ENCODE data around the gene BAIAP2.

Gene BAIAP2

DNA sequence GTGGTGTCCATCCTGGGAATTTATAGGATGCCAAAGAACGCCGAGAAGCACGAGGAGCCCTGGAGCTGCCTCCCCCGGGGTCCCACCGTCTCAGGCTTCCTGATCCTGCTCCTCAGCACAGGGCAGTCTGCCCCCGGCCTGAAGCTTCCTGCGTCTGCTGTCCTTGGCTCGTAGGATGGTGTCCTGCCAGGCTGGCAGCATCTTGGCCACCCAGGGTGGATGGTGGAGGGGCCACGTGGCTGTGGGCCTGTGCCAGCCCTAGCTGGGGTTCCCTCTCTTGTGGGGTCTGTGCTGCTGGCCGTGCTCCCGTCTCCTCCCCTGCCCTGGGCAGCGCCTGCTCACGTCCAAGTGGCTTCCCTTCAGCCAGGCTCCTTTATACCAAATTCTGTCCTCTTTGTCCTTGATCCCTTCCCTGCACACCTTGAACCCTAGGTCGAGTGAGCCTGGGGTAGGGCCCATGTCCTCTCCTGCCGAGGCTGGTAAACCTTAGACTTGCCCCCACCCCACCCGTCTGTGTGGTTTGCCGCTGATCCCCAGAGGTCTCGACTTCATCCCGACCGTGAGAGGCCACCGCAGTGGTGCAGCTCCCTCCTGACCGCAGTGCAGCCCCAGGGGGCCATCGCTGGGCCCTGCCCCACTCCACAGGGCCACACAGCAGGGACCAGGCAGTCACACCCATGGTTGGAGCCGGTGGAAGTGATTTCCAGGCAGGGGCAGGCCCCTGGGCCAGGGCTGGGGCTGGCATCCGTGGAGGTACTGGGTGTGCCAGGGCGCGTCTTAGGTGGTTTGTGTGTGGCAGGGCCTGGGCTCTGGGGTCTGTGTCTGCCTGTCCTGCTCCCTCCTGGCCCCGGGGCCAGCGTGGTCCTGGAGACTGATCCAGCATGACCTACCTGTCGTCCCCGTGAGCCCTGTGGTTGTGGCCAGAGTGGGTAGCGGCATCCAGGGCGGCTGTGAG is 46.5 kb downstream of the BAIAP2 start:
- H3K4me2 ChIP-seq (ENCODE audit: low read depth, low read length, poor library complexity, severe bottlenecking) = no peak overlapping the region

DNA sequence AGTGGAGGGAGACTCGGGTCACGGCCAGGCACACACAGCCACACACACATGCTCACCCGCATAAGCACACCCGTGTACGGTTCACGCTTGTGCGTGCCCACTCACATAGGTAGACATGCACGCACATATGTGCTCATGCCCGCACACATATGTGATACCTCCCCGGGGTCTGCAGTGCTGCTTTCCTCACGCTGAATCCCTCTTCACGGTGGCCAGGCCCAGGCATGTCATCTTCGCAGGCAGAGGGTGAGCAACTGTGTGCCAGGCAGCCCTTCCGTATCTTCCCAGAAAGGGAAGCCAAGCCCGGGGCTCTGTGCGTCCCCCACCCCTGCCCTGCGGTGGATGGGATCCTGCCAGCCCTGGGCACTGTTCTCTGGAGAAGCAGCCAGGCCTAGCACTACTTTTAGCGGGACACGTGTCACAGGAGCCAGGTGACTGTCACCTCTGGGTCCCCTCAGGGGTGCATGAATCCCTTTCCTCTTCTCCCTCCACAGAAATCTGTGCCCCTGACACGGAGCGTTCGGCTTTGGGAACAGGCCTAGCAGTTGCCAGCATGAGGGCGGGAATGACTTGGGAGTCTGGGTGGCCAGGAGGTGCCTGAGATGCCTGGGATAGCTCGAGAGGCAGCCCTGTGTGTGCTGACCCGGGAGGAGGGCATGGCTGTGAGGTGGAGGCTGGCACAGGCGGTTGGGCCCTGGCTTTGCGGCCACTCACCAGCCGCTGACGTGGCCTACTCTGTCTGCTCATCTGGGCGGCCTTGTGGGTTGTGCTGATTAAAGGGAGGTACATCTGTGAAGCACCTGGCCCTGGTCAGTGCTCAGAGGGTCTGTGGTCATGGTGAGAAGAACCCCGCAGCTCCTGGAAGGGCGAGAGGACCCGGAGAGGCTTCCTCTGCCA is 47.5 kb downstream of the BAIAP2 start:
- H3K79me2 ChIP-seq (ENCODE audit: insufficient read depth, low read length) = no peaks in the 10 kb centered on the region
- H3F3A ChIP-seq (ENCODE audit: insufficient read depth) = no peaks in the 10 kb centered on the region
- H3K9me2 ChIP-seq (replicated peaks; ENCODE audit: insufficient read depth, low read length) = no peaks in the 10 kb centered on the region
- TF ChIP-seq EZH2phosphoT487 (conservative IDR thresholded peaks at IDR 0.05; ENCODE audit: low read length) = no peak
- TF ChIP-seq, protein P1, sequence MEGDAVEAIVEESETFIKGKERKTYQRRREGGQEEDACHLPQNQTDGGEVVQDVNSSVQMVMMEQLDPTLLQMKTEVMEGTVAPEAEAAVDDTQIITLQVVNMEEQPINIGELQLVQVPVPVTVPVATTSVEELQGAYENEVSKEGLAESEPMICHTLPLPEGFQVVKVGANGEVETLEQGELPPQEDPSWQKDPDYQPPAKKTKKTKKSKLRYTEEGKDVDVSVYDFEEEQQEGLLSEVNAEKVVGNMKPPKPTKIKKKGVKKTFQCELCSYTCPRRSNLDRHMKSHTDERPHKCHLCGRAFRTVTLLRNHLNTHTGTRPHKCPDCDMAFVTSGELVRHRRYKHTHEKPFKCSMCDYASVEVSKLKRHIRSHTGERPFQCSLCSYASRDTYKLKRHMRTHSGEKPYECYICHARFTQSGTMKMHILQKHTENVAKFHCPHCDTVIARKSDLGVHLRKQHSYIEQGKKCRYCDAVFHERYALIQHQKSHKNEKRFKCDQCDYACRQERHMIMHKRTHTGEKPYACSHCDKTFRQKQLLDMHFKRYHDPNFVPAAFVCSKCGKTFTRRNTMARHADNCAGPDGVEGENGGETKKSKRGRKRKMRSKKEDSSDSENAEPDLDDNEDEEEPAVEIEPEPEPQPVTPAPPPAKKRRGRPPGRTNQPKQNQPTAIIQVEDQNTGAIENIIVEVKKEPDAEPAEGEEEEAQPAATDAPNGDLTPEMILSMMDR (IDR thresholded peaks at IDR 0.05; ENCODE audit: insufficient read depth, low read length, poor library complexity, severe bottlenecking) = no peak
- H2AFZ ChIP-seq (ENCODE audit: low read depth, low read length, severe bottlenecking) = no peak overlapping the region
- no peaks in the 10 kb centered on the region for H3K9me3 ChIP-seq (ENCODE audit: insufficient read depth, low read length)
- no peak overlapping the region for H3K9ac ChIP-seq (ENCODE audit: low read length)
- H3K27ac ChIP-seq (ENCODE audit: low read depth, low read length) = no peak overlapping the region
- no peaks in the 10 kb centered on the region for H3K36me3 ChIP-seq (ENCODE audit: low read length)
- no peak overlapping the region for H3K4me3 ChIP-seq (ENCODE audit: insufficient read depth, low read length, poor library complexity, severe bottlenecking)
- H4K20me1 ChIP-seq (ENCODE audit: low read depth, low read length) = no peaks in the 10 kb centered on the region
- H3K27me3 ChIP-seq (ENCODE audit: low read length) = no peaks in the 10 kb centered on the region
- H3K4me2 ChIP-seq (ENCODE audit: low read depth, low read length, poor library complexity, severe bottlenecking) = no peak overlapping the region

More for the DNA sequence above, 46.5 kb downstream of the BAIAP2 start:
- H3K36me3 ChIP-seq (ENCODE audit: low read length) = no peaks in the 10 kb centered on the region
- H2AFZ ChIP-seq (ENCODE audit: low read depth, low read length, severe bottlenecking) = no peak overlapping the region
- no peaks in the 10 kb centered on the region for H3K9me3 ChIP-seq (ENCODE audit: insufficient read depth, low read length)
- H3K4me3 ChIP-seq (ENCODE audit: insufficient read depth, low read length, poor library complexity, severe bottlenecking) = no peak overlapping the region
- no peaks in the 10 kb centered on the region for H3K79me2 ChIP-seq (ENCODE audit: insufficient read depth, low read length)
- no peaks in the 10 kb centered on the region for H4K20me1 ChIP-seq (ENCODE audit: low read depth, low read length)
- H3F3A ChIP-seq (ENCODE audit: insufficient read depth) = no peaks in the 10 kb centered on the region
- H3K27ac ChIP-seq (ENCODE audit: low read depth, low read length) = no peak overlapping the region
- H3K27me3 ChIP-seq (ENCODE audit: low read length) = no peaks in the 10 kb centered on the region
- no peak for TF ChIP-seq EZH2phosphoT487 (conservative IDR thresholded peaks at IDR 0.05; ENCODE audit: low read length)
- TF ChIP-seq, protein P1 (IDR thresholded peaks at IDR 0.05; ENCODE audit: insufficient read depth, low read length, poor library complexity, severe bottlenecking) = no peak
- H3K9me2 ChIP-seq (replicated peaks; ENCODE audit: insufficient read depth, low read length) = no peaks in the 10 kb centered on the region
- no peak overlapping the region for H3K9ac ChIP-seq (ENCODE audit: low read length)

- Histone ChIP-seq H3K4me2 (ENCODE audit: low read depth, low read length, poor library complexity, severe bottlenecking) (no peak overlapping the region), H3K9me3 (ENCODE audit: insufficient read depth, low read length) (no peaks in the 10 kb centered on the region), H3K36me3 (ENCODE audit: low read length) (no peaks in the 10 kb centered on the region)
These were observed 48.3 kb downstream of the BAIAP2 start for GRCh38 chr17:81083125-81083765.

More at GRCh38 chr17:81083125-81083765, 48.3 kb downstream of the BAIAP2 start:
- H3K4me3 ChIP-seq (ENCODE audit: insufficient read depth, low read length, poor library complexity, severe bottlenecking) = no peak overlapping the region
- H3K79me2 ChIP-seq (ENCODE audit: insufficient read depth, low read length) = no peaks in the 10 kb centered on the region
- no peak overlapping the region for H3K9ac ChIP-seq (ENCODE audit: low read length)
- TF ChIP-seq, protein P1 (IDR thresholded peaks at IDR 0.05; ENCODE audit: insufficient read depth, low read length, poor library complexity, severe bottlenecking) = no peak
- no peak for TF ChIP-seq EZH2phosphoT487 (conservative IDR thresholded peaks at IDR 0.05; ENCODE audit: low read length)
- no peaks in the 10 kb centered on the region for H3K27me3 ChIP-seq (ENCODE audit: low read length)
- H3K27ac ChIP-seq (ENCODE audit: low read depth, low read length) = no peak overlapping the region
- no peaks in the 10 kb centered on the region for H3F3A ChIP-seq (ENCODE audit: insufficient read depth)
- no peaks in the 10 kb centered on the region for H4K20me1 ChIP-seq (ENCODE audit: low read depth, low read length)
- H3K9me2 ChIP-seq (replicated peaks; ENCODE audit: insufficient read depth, low read length) = no peaks in the 10 kb centered on the region
- H2AFZ ChIP-seq (ENCODE audit: low read depth, low read length, severe bottlenecking) = no peak overlapping the region

Measured in SU-DHL-6 (cell line).